GM23338 (cell line): ENCODE data around the gene RAET1G. TPM values are rescaled to one million over a fixed set of nuclear protein-coding genes. Genes with fewer than 3 reads are reported as not detected.

Experiments used
- ATAC-seq: fragments of 200-7000 bp; cut with Tn5 transposase; 3 replicates; pipeline ENCODE4 v1.9.1; 2020
- DNase-seq: peaks from one replicate; pipeline ENCODE4 v3.0.0-alpha.2; 2015; ENCODE audit warnings: low spot score
- H2AFZ ChIP-seq: fragments of 200-600 bp; sonication (generic); 2 replicates; pipeline ENCODE4 v1.8.0; 2016; ENCODE audit warnings: antibody characterized with exemption, mild to moderate bottlenecking, moderate library complexity
- H3F3A ChIP-seq: fragments of 200-600 bp; sonication (generic); replicated peaks from 2 replicates; pipeline ENCODE4 v1.8.0; 2017; ENCODE audit warnings: antibody characterized with exemption, mixed run types, low read depth
- H3K27ac ChIP-seq: fragments of 200-600 bp; sonication (generic); 2 replicates; pipeline ENCODE4 v1.6.1; 2016; ENCODE audit warnings: low read depth
- H3K27me3 ChIP-seq: fragments of 200-600 bp; sonication (generic); 2 replicates; pipeline ENCODE4 v1.8.0; 2016; ENCODE audit warnings: mild to moderate bottlenecking, mixed run types, moderate library complexity; ENCODE audit not compliant: insufficient read depth
- H3K36me3 ChIP-seq: fragments of 200-600 bp; sonication (generic); 2 replicates; pipeline ENCODE4 v1.8.0; 2016; ENCODE audit warnings: mild to moderate bottlenecking; ENCODE audit not compliant: insufficient read depth
- H3K4me1 ChIP-seq: fragments of 200-600 bp; sonication (generic); 2 replicates; pipeline ENCODE4 v1.8.0; 2016; ENCODE audit warnings: mild to moderate bottlenecking, moderate library complexity; ENCODE audit not compliant: insufficient read depth
- H3K4me2 ChIP-seq: fragments of 200-600 bp; sonication (generic); 2 replicates; pipeline ENCODE4 v1.7.1; 2017; ENCODE audit warnings: mixed run types
- H3K4me3 ChIP-seq: fragments of 200-600 bp; sonication (generic); 2 replicates; pipeline ENCODE4 v1.6.1; 2016; ENCODE audit warnings: mixed run types
- H3K79me2 ChIP-seq: fragments of 200-600 bp; sonication (generic); replicated peaks from 2 replicates; pipeline ENCODE4 v1.8.0; 2017; ENCODE audit warnings: mild to moderate bottlenecking; ENCODE audit not compliant: insufficient read depth
- H3K9me2 ChIP-seq: fragments of 200-600 bp; sonication (generic); 2 replicates; pipeline ENCODE4 v1.8.0; 2017; ENCODE audit not compliant: insufficient read depth
- H4K20me1 ChIP-seq: fragments of 200-600 bp; sonication (generic); replicated peaks from 2 replicates; pipeline ENCODE4 v1.8.0; 2017; ENCODE audit warnings: mild to moderate bottlenecking; ENCODE audit not compliant: insufficient read depth
- H3K27ac Mint-ChIP-seq: 2 replicates; pipeline ENCODE4 v1.8.0; 2020; ENCODE audit warnings: inconsistent platforms, mild to moderate bottlenecking, moderate library complexity, mixed read lengths
- H3K27me3 Mint-ChIP-seq: 3 replicates; pipeline ENCODE4 v1.8.0; 2022; ENCODE audit warnings: low read depth, mild to moderate bottlenecking, moderate library complexity, mixed read lengths, inconsistent platforms; ENCODE audit not compliant: insufficient read depth, poor library complexity
- H3K36me3 Mint-ChIP-seq: 3 replicates; pipeline ENCODE4 v1.8.0; 2021; ENCODE audit warnings: low read depth, mild to moderate bottlenecking, inconsistent platforms, moderate library complexity, mixed read lengths
- H3K4me1 Mint-ChIP-seq: 3 replicates; pipeline ENCODE4 v1.8.0; 2020; ENCODE audit warnings: mild to moderate bottlenecking, inconsistent platforms, mixed read lengths
- H3K4me3 Mint-ChIP-seq: 3 replicates; pipeline ENCODE4 v1.8.0; 2021; ENCODE audit warnings: moderate library complexity, mild to moderate bottlenecking, inconsistent platforms, mixed read lengths
- H3K9me3 Mint-ChIP-seq: 3 replicates; pipeline ENCODE4 v1.8.0; 2020; ENCODE audit warnings: moderate library complexity, mild to moderate bottlenecking, inconsistent platforms, mixed read lengths
- CREB1 ChIP-seq: fragments of 250-450 bp; sonication (Bioruptor Pico); IDR thresholded peaks from 2 replicates; pipeline ENCODE4 v1.5.0; 2020; ENCODE audit warnings: low read depth, mild to moderate bottlenecking, moderate library complexity
- polyA plus RNA-seq: library from polyadenylated mRNA; unstranded; fragments of >200 nt; fragmentation: Nextera tagmentation; extraction: Ambion mirVana; gene quantifications from 2 replicates; pipeline ENCODE4 v1.2.1, GENCODE V29; 2016
- total RNA-seq: library from RNA; depleted of rRNA; stranded (reverse); fragments of >200 nt; shearing (Covaris generic); gene quantifications from 2 replicates; pipeline ENCODE4 v1.2.3, GENCODE V29; 2014
- TF ChIP-seq, protein P1 (sequence below): fragments of 250-450 bp; sonication (Bioruptor Pico); IDR thresholded peaks from 2 replicates; pipeline ENCODE4 v1.5.0; 2020; ENCODE audit warnings: mild to moderate bottlenecking, moderate library complexity
- TF ChIP-seq, protein P2 (sequence below): IDR thresholded peaks from 2 replicates; pipeline ENCODE4 v1.6.1; 2016; ENCODE audit warnings: antibody characterized with exemption

Gene RAET1G
- total and polyA plus RNA-seq, 2 experiments from 2014 or later: not detected

DNA sequence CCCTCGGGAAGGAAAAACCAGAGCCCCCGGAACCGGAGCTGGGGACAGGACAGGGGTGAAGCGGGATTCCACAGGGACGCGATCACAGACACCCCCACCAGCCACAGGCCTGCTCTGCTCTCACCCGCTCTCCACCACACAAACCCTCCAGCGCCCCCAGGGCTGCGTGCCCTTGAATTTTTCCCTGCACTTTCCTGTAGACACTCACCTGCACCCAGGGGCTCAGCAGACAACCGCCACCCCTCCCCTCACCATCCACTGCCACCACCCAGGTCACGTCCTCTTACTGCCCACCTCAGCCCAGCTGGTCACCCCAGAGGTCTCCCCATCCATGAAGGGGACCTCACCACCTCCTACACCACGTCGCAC lies 19.5 kb upstream of the RAET1G start:
- TF ChIP-seq, protein P1, sequence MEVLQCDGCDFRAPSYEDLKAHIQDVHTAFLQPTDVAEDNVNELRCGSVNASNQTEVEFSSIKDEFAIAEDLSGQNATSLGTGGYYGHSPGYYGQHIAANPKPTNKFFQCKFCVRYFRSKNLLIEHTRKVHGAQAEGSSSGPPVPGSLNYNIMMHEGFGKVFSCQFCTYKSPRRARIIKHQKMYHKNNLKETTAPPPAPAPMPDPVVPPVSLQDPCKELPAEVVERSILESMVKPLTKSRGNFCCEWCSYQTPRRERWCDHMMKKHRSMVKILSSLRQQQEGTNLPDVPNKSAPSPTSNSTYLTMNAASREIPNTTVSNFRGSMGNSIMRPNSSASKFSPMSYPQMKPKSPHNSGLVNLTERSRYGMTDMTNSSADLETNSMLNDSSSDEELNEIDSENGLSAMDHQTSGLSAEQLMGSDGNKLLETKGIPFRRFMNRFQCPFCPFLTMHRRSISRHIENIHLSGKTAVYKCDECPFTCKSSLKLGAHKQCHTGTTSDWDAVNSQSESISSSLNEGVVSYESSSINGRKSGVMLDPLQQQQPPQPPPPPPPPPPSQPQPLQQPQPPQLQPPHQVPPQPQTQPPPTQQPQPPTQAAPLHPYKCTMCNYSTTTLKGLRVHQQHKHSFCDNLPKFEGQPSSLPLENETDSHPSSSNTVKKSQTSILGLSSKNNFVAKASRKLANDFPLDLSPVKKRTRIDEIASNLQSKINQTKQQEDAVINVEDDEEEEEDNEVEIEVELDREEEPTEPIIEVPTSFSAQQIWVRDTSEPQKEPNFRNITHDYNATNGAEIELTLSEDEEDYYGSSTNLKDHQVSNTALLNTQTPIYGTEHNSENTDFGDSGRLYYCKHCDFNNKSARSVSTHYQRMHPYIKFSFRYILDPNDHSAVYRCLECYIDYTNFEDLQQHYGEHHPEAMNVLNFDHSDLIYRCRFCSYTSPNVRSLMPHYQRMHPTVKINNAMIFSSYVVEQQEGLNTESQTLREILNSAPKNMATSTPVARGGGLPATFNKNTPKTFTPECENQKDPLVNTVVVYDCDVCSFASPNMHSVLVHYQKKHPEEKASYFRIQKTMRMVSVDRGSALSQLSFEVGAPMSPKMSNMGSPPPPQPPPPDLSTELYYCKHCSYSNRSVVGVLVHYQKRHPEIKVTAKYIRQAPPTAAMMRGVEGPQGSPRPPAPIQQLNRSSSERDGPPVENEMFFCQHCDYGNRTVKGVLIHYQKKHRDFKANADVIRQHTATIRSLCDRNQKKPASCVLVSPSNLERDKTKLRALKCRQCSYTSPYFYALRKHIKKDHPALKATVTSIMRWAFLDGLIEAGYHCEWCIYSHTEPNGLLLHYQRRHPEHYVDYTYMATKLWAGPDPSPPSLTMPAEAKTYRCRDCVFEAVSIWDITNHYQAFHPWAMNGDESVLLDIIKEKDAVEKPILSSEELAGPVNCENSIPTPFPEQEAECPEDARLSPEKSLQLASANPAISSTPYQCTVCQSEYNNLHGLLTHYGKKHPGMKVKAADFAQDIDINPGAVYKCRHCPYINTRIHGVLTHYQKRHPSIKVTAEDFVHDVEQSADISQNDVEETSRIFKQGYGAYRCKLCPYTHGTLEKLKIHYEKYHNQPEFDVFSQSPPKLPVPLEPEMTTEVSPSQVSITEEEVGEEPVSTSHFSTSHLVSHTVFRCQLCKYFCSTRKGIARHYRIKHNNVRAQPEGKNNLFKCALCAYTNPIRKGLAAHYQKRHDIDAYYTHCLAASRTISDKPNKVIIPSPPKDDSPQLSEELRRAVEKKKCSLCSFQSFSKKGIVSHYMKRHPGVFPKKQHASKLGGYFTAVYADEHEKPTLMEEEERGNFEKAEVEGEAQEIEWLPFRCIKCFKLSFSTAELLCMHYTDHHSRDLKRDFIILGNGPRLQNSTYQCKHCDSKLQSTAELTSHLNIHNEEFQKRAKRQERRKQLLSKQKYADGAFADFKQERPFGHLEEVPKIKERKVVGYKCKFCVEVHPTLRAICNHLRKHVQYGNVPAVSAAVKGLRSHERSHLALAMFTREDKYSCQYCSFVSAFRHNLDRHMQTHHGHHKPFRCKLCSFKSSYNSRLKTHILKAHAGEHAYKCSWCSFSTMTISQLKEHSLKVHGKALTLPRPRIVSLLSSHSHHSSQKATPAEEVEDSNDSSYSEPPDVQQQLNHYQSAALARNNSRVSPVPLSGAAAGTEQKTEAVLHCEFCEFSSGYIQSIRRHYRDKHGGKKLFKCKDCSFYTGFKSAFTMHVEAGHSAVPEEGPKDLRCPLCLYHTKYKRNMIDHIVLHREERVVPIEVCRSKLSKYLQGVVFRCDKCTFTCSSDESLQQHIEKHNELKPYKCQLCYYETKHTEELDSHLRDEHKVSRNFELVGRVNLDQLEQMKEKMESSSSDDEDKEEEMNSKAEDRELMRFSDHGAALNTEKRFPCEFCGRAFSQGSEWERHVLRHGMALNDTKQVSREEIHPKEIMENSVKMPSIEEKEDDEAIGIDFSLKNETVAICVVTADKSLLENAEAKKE (CRISPR knock-in tag): no peak
- TF ChIP-seq, protein P2, sequence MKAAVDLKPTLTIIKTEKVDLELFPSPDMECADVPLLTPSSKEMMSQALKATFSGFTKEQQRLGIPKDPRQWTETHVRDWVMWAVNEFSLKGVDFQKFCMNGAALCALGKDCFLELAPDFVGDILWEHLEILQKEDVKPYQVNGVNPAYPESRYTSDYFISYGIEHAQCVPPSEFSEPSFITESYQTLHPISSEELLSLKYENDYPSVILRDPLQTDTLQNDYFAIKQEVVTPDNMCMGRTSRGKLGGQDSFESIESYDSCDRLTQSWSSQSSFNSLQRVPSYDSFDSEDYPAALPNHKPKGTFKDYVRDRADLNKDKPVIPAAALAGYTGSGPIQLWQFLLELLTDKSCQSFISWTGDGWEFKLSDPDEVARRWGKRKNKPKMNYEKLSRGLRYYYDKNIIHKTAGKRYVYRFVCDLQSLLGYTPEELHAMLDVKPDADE: no peak
- TF ChIP-seq CREB1 (CRISPR knock-in tag): no peak
- Mint-ChIP-seq H3K27ac (no peak overlapping the region), H3K4me1 (peaks cover 11% of the 10 kb centered on the region), H3K36me3 (no peaks in the 10 kb centered on the region; the same call in 2 of the 3 replicates), H3K9me3 (peaks cover 2% of the 10 kb centered on the region), H3K27me3 (peaks cover 83% of the 10 kb centered on the region), H3K4me3 (peak overlapping the region; percentile 84)
- Histone ChIP-seq H3K27ac (no peak overlapping the region), H3K36me3 (no peaks in the 10 kb centered on the region), H2AFZ (peak overlapping the region; percentile 85), H3K27me3 (peaks cover 84% of the 10 kb centered on the region), H3K9me2 (no peaks in the 10 kb centered on the region), H3K79me2 (no peaks in the 10 kb centered on the region), H3K4me2 (peak overlapping the region; percentile 91), H3K4me1 (peaks cover 8% of the 10 kb centered on the region; the same call in 1 of the 2 replicates), H4K20me1 (no peaks in the 10 kb centered on the region; the same call in 1 of the 2 replicates), H3F3A (no peaks in the 10 kb centered on the region), H3K4me3 (peak overlapping the region; percentile 70)
- peak; percentile 7 for ATAC-seq
- no peak for DNase-seq
